Activated T-helper 9 cell treated with anti-CD3 and anti-CD28 coated beads, Interleukin-2, amount 50 U/mL, for 16 hours (primary cell): Measurements from ENCODE around the gene TEX22.

Source experiments
- DNase-seq: peaks from one replicate; pipeline ENCODE4 v3.0.0-alpha.2; 2020; ENCODE audit warnings: low read depth

TEX22 gene

GRCh38 chr14:105456736-105457617, 58.6 kb downstream of the TEX22 start:
- DNase-seq, result no peak

- no peak for DNase-seq
Observed at GRCh38 chr14:105458010-105458409, 59.7 kb downstream of the TEX22 start.

DNA sequence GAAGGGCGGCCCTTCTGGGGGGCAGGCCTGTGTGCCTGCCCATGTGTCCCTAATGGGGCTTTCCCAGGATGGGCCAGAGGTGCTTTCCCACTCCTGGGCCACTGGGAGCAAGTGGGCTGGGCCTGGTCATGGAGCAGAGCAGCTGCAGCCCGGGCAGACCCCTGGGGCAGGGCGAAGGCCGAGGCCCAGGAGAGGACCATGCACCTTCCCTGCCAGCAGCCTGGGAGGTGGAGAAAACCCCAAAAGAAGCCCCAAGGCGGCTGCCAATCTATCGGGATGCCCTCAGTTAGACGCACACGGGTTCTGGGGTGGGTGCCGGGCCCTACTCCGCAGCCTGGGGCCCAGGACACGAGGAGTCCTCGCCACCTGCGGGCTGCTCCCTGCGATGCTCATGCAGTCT, 60.2 kb downstream of the TEX22 start:
- no peak for DNase-seq

DNA sequence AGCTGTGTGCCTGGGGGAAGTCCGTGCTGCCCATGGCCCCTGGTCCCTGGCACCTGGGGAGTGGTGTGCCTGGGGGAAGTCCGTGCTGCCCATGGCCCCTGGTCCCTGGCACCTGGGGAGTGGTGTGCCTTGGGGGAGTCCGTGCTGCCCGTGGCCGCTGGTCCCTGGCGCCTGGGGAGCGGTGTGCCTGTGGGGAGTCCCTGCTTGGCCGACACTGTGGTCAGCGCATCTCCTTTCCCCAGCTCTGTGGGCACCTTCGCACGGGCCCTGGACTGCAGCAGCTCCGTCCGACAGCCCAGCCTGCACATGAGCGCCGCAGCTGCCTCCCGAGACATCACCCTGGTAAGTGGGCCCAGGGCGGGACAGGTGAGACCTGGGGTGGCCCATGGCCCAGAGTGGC, 61.8 kb downstream of the TEX22 start:
- DNase-seq, result no peak

GRCh38 chr14:105460616-105461015, 62.3 kb downstream of the TEX22 start:
- no peak for DNase-seq

GRCh38 chr14:105461903-105462302, 63.6 kb downstream of the TEX22 start:
- no peak for DNase-seq
